GM12801 (cell line): ENCODE data around the gene FAM20C.

ENCODE experiments used
- TF ChIP-seq, protein P1 (sequence below): IDR thresholded peaks from one replicate; pipeline ENCODE4 v1.5.1; 2011; ENCODE audit warnings: control low read depth; ENCODE audit not compliant: insufficient read length; ENCODE audit errors: extremely low read depth

Gene FAM20C

DNA sequence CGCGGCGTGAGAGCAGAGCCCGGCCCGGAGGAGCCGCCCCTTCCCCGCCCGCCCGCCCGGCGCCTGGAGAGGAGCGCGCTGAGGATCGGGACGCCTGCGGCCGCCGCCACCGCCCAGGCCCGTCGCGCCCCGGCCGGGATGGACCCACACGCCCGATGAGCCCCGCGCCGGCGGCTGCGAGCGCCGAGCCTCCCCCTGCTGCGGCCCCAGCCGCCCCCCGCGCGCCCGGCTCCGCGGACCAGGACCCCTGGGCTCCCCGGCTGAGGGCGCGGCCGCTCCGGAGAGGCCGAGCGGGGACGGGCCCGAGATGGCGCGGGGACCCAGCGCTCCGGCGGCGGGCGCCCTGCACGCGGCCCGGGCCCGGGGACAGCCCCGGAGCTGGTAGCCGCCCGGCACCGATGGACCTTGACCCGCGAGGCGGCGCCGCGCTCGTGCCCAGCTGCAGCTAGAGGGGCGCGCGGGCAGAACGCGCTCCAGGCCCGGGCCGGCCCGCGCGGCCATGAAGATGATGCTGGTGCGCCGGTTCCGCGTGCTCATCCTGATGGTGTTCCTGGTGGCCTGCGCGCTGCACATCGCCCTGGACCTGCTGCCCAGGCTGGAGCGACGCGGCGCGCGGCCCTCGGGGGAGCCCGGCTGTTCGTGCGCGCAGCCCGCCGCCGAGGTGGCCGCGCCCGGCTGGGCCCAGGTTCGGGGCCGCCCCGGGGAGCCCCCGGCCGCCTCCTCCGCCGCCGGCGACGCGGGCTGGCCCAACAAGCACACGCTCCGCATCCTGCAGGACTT is 520 bp downstream of the FAM20C start:
- TF ChIP-seq, protein P1, sequence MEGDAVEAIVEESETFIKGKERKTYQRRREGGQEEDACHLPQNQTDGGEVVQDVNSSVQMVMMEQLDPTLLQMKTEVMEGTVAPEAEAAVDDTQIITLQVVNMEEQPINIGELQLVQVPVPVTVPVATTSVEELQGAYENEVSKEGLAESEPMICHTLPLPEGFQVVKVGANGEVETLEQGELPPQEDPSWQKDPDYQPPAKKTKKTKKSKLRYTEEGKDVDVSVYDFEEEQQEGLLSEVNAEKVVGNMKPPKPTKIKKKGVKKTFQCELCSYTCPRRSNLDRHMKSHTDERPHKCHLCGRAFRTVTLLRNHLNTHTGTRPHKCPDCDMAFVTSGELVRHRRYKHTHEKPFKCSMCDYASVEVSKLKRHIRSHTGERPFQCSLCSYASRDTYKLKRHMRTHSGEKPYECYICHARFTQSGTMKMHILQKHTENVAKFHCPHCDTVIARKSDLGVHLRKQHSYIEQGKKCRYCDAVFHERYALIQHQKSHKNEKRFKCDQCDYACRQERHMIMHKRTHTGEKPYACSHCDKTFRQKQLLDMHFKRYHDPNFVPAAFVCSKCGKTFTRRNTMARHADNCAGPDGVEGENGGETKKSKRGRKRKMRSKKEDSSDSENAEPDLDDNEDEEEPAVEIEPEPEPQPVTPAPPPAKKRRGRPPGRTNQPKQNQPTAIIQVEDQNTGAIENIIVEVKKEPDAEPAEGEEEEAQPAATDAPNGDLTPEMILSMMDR: no peak

DNA sequence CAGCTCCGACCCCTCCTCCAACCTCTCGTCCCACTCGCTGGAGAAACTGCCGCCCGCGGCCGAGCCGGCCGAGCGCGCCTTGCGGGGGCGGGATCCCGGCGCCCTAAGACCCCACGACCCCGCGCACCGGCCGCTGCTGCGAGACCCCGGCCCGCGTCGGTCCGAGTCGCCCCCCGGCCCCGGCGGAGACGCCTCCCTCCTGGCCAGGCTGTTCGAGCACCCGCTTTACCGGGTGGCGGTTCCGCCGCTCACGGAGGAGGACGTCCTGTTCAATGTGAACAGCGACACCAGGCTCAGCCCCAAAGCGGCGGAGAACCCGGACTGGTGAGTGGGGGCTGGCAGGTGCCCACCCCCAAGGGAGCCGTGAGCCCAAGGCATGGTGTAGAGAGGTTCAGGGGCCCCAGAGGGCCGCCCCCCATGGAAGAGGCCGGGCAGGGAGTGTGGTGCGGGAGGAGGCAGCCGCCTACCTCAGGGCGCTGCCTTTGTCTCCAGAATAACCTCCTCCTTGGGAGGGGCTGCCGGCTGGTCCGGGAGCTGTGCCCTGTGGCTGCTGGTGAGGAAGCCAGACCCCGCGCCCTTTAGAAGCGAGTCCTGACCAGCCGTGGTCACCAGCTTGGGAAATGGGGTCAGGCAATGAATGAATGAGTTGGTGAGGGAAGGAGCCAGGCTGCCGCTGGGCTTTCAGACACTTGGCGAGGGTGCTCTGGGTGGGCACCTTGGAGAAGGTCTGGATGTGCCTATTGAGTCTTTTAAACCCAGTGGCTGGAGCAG is 1.3 kb downstream of the FAM20C start:
- TF ChIP-seq, protein P1: no peak

DNA sequence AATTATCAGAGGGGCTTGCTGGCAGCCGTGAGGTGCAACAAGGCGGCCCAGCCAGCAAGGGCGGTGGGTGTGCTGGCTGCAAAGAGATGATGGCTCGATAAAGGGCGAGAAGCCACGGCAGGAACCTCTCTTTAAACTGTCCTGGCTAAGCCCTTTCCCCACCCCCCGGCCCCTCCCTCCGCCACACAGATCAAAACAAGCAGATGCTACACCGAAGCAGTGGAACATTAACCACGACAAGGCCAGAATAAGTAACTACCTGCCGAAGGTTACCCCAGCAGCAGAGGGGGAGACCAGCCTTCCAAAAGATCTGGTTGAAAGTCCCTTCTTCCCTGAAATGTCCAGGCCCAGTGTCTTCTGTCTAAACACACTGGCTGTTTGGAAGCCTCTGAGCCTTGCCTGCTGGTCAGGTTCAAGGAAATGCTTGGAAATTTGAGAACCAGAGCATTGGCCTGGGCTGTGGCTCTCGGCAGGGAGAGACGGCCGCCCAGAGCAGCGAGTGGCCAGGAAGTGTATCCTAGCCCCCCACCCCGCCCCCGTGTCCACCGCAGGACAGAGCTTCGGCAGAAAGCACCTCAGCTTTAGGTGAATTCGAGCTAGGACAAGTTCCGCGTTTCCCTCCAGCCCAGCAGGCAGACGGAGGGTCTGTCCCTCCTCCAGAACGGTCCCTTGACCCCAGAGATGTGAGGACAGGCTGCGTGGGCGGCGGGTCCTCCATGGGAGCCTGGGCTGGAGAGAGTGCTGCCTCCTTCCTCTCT is 2.1 kb downstream of the FAM20C start:
- TF ChIP-seq, protein P1: no peak

DNA sequence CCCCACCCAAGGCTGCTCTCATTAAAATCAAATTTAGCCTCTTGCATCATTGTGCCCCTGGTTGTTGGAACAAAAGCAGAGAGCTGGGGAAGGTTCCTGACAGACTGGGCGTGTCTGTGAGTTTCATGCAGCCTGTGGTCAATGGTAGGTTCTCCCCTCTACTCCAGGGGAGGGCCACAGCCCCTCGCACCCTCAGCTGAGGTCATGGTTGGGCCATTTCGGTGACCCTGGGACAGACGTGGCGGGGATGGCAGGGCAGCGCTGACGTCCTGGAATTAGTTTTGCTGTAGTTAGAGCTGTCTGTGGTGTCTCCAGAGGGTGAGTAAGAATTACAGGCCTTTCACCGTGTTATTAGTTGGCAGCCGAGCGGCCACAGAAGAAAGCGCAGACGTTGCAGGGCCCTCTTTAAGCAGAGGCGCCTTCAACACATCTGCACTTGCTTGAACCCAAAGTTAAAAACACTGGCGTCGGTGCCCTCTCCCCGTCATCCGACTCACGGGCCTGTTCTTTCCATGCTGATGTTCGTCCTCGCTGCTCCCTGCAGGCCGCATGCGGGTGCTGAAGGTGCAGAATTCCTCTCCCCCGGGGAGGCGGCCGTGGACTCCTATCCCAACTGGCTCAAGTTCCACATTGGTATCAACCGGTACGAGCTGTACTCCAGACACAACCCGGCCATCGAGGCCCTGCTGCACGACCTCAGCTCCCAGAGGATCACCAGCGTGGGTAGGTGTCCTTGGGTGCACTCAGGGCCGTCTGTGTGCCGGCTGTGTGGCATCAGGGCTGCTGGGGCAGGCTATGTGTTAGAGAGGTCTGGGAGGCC is 2.8 kb downstream of the FAM20C start:
- TF ChIP-seq, protein P1: no peak

DNA sequence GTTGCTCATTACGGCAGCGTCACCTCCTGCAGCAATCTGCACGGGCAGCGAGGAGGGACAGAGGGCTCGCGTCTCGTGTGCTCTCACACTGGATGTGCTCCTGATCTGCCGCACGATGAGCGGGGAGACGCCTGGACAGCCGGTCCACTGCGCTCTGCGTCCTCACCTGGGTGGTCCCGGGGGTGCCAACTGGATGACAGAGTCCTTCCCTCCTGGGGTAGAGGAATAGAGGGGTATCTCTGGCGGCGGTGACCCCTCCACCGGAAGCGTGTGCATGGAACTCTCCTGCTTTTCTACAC is 3.4 kb downstream of the FAM20C start:
- TF ChIP-seq, protein P1: no peak

DNA sequence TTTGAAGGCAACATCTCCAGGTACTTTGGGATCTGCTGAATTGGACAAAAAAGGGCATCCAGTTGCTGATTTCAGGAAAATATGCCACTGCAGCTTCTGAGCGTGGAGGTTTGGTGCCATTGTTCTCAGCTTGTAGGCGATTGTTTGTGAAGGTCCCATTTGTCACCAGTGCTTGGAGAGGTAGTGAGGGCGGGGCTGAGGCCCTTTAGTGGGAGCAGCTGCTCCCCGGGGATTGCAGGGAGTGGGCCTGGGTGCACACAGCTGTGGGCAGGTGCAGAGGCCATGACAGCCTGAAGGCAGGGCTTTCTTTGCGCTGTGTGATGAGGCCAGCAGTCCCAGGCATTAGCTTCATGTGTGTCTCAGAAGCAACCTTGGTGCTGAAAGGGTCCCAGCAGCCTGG is 3.9 kb downstream of the FAM20C start:
- TF ChIP-seq, protein P1: no peak

DNA sequence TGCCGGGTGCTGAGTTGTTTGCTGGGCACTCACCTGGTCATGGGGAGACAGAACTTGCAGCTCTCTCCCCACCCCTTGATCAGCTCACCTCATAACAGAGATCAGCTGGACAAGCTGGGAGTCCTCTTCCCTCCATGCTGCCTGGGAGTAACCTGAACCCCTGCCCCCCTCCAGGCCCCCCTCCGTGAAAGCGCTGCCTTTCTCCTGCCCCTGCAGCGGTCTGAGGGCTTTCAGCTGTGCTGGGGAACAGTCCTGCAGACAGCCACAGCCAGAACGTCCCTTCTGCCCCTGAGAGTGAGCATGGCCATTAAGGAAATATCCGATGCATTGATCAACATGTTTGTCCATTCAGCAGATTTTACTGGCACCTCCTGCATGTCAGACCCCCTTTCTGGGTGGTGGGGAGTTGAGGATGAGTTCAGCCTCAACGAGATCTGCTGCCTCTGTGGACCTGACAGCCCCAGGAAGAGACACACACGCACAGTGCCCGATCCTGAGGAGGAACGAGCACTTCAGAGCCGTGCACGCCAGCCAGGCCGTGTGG is 4.5 kb downstream of the FAM20C start:
- TF ChIP-seq, protein P1: no peak
